Endothelial cell of umbilical vein (primary cell): Measurements from ENCODE around the gene NPM3. TPM values are rescaled to one million over a fixed set of nuclear protein-coding genes. Genes with fewer than 3 reads are reported as not detected.

Source experiments
- BruUV-seq: library from RNA; stranded (reverse); fragments of 400-500 nt; replicated peaks from 2 replicates; lab custom pipeline; 2021; lab: Mats Ljungman, UMichigan
- CTCF ChIA-PET: fragments of 300-600, 350-600 bp; sonication (Branson Sonifier 250); formaldehyde crosslinking; loops from one replicate; lab custom pipeline; 2021; ENCODE audit warnings: antibody characterized with exemption, inconsistent platforms; lab: Charles Lee
- POLR2A ChIA-PET: fragments of 300-600, 350-600 bp; sonication (Branson Sonifier 250); formaldehyde crosslinking; loops from one replicate; lab custom pipeline; 2021; ENCODE audit warnings: antibody characterized with exemption, inconsistent platforms; lab: Charles Lee
- DNase-seq: peaks from one replicate; pipeline ENCODE4 v3.0.0-alpha.2; 2011; ENCODE audit warnings: low read depth, low spot score
- FAIRE-seq: peaks from 2 replicates; lab custom pipeline; 2011; peaks lifted over from hg19 to GRCh38; lab: Jason Lieb, UNC
- H2AFZ ChIP-seq: 2 replicates; pipeline ENCODE4 v1.6.0; 2012; ENCODE audit warnings: low read depth, low read length, control low read depth, inconsistent platforms
- H3K27ac ChIP-seq: 2 replicates; pipeline ENCODE4 v1.5.1; 2011; ENCODE audit warnings: low read depth, mild to moderate bottlenecking, control low read depth, low read length, moderate library complexity; ENCODE audit not compliant: insufficient read depth
- H3K27me3 ChIP-seq, 2 experiments: 2 replicates each; pipeline versions ENCODE4 v1.6.0 to v1.6.1; 2011; ENCODE audit warnings: low read length in 2 of 2, mixed read lengths in 1 of 2; ENCODE audit not compliant: control insufficient read depth in 2 of 2, insufficient read depth in 2 of 2
- H3K36me3 ChIP-seq, 2 experiments: 2 replicates in 1 of 2; 3 replicates in 1 of 2; pipeline ENCODE4 v1.5.1; 2011; ENCODE audit warnings: low read length in 2 of 2, mild to moderate bottlenecking in 1 of 2, moderate library complexity in 1 of 2; ENCODE audit not compliant: control insufficient read depth in 2 of 2, insufficient read depth in 2 of 2; ENCODE audit errors: extremely low read depth in 1 of 2
- H3K4me1 ChIP-seq: 3 replicates; pipeline ENCODE4 v1.5.1; 2011; ENCODE audit warnings: mild to moderate bottlenecking, low read length; ENCODE audit not compliant: control insufficient read depth, insufficient read depth; ENCODE audit errors: extremely low read depth
- H3K4me2 ChIP-seq: 2 replicates; pipeline ENCODE4 v1.6.1; 2011; ENCODE audit warnings: low read length, control low read depth, mixed read lengths; ENCODE audit not compliant: insufficient read depth
- H3K4me3 ChIP-seq, 3 experiments: fragments of 200-600 bp in 1 of 3; sonication (generic), shearing (Covaris generic) in 1 of 3; replicated peaks in 1 of 3; 2 replicates each; pipeline ENCODE4 v1.5.1; 2011 to 2016; ENCODE audit warnings: control low read depth in 3 of 3, low read length in 3 of 3, mild to moderate bottlenecking in 2 of 3, inconsistent platforms in 1 of 3, low read depth in 1 of 3, moderate library complexity in 1 of 3; ENCODE audit not compliant: insufficient read depth in 1 of 3
- H3K79me2 ChIP-seq: 2 replicates; pipeline ENCODE4 v1.6.0; 2012; ENCODE audit warnings: low read length, inconsistent platforms; ENCODE audit not compliant: control insufficient read depth, insufficient read depth
- H3K9ac ChIP-seq: replicated peaks from 2 replicates; pipeline ENCODE3; 2011; ENCODE audit warnings: low read length, control low read depth; ENCODE audit not compliant: insufficient read depth; ENCODE audit errors: extremely low read depth
- H3K9me1 ChIP-seq: replicated peaks from 3 replicates; pipeline ENCODE4 v1.6.0; 2011; ENCODE audit warnings: mild to moderate bottlenecking, low read length; ENCODE audit not compliant: control insufficient read depth, insufficient read depth; ENCODE audit errors: extremely low read depth
- H3K9me3 ChIP-seq: replicated peaks from 2 replicates; pipeline ENCODE4 v1.5.1; 2012; ENCODE audit warnings: low read length, inconsistent platforms; ENCODE audit not compliant: control insufficient read depth, insufficient read depth
- H4K20me1 ChIP-seq: replicated peaks from 2 replicates; pipeline ENCODE3; 2011; ENCODE audit warnings: mild to moderate bottlenecking, low read length; ENCODE audit not compliant: control insufficient read depth, insufficient read depth; ENCODE audit errors: extremely low read depth
- EZH2 ChIP-seq: IDR thresholded peaks from 2 replicates; pipeline ENCODE4 v1.6.1; 2012; ENCODE audit warnings: borderline replicate concordance, low read depth, mild to moderate bottlenecking, moderate library complexity, low read length, inconsistent platforms; ENCODE audit not compliant: severe bottlenecking
- FOS ChIP-seq: IDR thresholded peaks from 2 replicates; pipeline ENCODE4 v1.6.1; 2011; ENCODE audit warnings: mild to moderate bottlenecking, low read length, moderate library complexity, borderline replicate concordance; ENCODE audit not compliant: insufficient read depth
- GATA2 ChIP-seq: IDR thresholded peaks from 2 replicates; pipeline ENCODE4 v1.7.0; 2011; ENCODE audit warnings: low read depth, mild to moderate bottlenecking, moderate library complexity, mixed read lengths, low read length; ENCODE audit not compliant: insufficient read length, insufficient read depth
- JUN ChIP-seq: IDR thresholded peaks from 2 replicates; pipeline ENCODE4 v1.6.1; 2011; ENCODE audit warnings: borderline replicate concordance, low read depth; ENCODE audit not compliant: insufficient read length, insufficient read depth
- MAX ChIP-seq: IDR thresholded peaks from 2 replicates; pipeline ENCODE4 v1.6.1; 2011; ENCODE audit not compliant: insufficient read depth, insufficient read length
- MYC ChIP-seq: IDR thresholded peaks from one replicate; pipeline ENCODE4 v1.6.1; 2011; ENCODE audit warnings: mild to moderate bottlenecking, low read depth, low read length
- POLR2A ChIP-seq: IDR thresholded peaks from 2 replicates; pipeline ENCODE4 v1.6.1; 2012; ENCODE audit warnings: low read depth, mild to moderate bottlenecking, control low read depth, low read length
- POLR2AphosphoS5 ChIP-seq: IDR thresholded peaks from 2 replicates; pipeline ENCODE4 v1.6.1; 2012; ENCODE audit warnings: low read depth, mild to moderate bottlenecking, control low read depth, low read length, moderate library complexity; ENCODE audit not compliant: insufficient read depth
- dilution Hi-C: fragments of 300-500 bp; cut with MboI; formaldehyde crosslinking; loops from one replicate; pipeline ENCODE4 v1.15.0; 2019; ENCODE audit warnings: low sequenced_read_pairs; ENCODE audit not compliant: extremely low pct_ligation_motif_present
- intact Hi-C: fragments of 100-400 bp; cut with micrococcal nuclease; formaldehyde crosslinking; loops from one replicate; pipeline ENCODE4 v1.10.0; 2022
- polyA plus RNA-seq, 4 experiments: library from polyadenylated mRNA; depleted of rRNA in 3 of 4; stranded (reverse) in 3 of 4; unstranded in 1 of 4; fragments of >200 nt; gene quantifications; 2 replicates each; pipeline versions ENCODE4 v1.2.1 to v1.2.3, GENCODE V29; 2011 to 2012; ENCODE audit warnings: missing spikeins in 1 of 4
- total RNA-seq: library from RNA; stranded (reverse); gene quantifications from 2 replicates; pipeline ENCODE4 v1.2.3, GENCODE V29; 2021
- TF ChIP-seq, protein P1 (sequence below), 2 donors: IDR thresholded peaks; 1 replicate in 1 of 2; 2 replicates in 1 of 2; pipeline ENCODE4 v1.5.1; 2011; ENCODE audit warnings: low read length in 2 of 2, mild to moderate bottlenecking in 2 of 2, moderate library complexity in 2 of 2, control low read depth in 1 of 2, inconsistent platforms in 1 of 2, low read depth in 1 of 2; ENCODE audit not compliant: insufficient read depth in 1 of 2; ENCODE audit errors: extremely low read depth in 1 of 2

Gene NPM3
- total and polyA plus RNA-seq, 2 donors (not counting 3 experiments of a cell fraction or from before 2014, with no cell fraction given): 55.4 to 71.3 TPM

GRCh38 chr10:101766753-101767599 lies 16.3 kb downstream of the NPM3 start:
- Histone ChIP-seq H3K9me3 (no peaks in the 10 kb centered on the region), H3K27me3 (peaks cover 47% of the 10 kb centered on the region in 2 experiments), H3K4me2 (no peak overlapping the region), H3K4me3 (no peak overlapping the region), H3K9ac (no peak overlapping the region), H3K79me2 (no peaks in the 10 kb centered on the region), H4K20me1 (no peaks in the 10 kb centered on the region), H2AFZ (no peak overlapping the region), H3K36me3 (no peaks in the 10 kb centered on the region), H3K4me1 (no peaks in the 10 kb centered on the region), H3K27ac (no peak overlapping the region), H3K9me1 (no peaks in the 10 kb centered on the region)
- no peak for FAIRE-seq
- dilution Hi-C loops (no loop called here), intact Hi-C loops (no loop called here)
- ChIA-PET CTCF (interaction anchor here (0.6 to 2.9 kb wide), 5 partner anchors 12 to 454 kb away, joined by 3 to 18 read pairs (median 3); no protein-coding TSS in a partner anchor), POLR2A (no interaction called here)
- BruUV-seq: no TSS peak
- no peak for TF ChIP-seq FOS
- TF ChIP-seq MAX: no peak
- TF ChIP-seq JUN: no peak
- TF ChIP-seq GATA2: no peak
- no peak for TF ChIP-seq MYC
- TF ChIP-seq, protein P1, sequence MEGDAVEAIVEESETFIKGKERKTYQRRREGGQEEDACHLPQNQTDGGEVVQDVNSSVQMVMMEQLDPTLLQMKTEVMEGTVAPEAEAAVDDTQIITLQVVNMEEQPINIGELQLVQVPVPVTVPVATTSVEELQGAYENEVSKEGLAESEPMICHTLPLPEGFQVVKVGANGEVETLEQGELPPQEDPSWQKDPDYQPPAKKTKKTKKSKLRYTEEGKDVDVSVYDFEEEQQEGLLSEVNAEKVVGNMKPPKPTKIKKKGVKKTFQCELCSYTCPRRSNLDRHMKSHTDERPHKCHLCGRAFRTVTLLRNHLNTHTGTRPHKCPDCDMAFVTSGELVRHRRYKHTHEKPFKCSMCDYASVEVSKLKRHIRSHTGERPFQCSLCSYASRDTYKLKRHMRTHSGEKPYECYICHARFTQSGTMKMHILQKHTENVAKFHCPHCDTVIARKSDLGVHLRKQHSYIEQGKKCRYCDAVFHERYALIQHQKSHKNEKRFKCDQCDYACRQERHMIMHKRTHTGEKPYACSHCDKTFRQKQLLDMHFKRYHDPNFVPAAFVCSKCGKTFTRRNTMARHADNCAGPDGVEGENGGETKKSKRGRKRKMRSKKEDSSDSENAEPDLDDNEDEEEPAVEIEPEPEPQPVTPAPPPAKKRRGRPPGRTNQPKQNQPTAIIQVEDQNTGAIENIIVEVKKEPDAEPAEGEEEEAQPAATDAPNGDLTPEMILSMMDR (IDR thresholded peaks at IDR 0.05; ENCODE audit: extremely low read depth in 1 of 2, insufficient read depth in 1 of 2, low read depth in 1 of 2, low read length in 2 of 2): no peak
- TF ChIP-seq POLR2AphosphoS5: no peak
- TF ChIP-seq EZH2: no peak
- TF ChIP-seq POLR2A: no peak
- DNase-seq: no peak
